Body of pancreas (tissue), 4 donors: Measurements from ENCODE around the gene ASIC2. TPM values are rescaled to one million over a fixed set of nuclear protein-coding genes. Genes with fewer than 3 reads are reported as not detected.

Experiments
- ATAC-seq: fragments of 150-250 bp; one replicate; pipeline ENCODE4 v1.9.1; 2016
- DNase-seq, 4 donors: peaks; one replicate each; pipeline ENCODE4 v3.0.0-alpha.2; 2019
- H3K27ac ChIP-seq, 4 donors: fragments of 200-600 bp; sonication (generic); 1 replicate in 3 of 4; 2 replicates in 1 of 4; pipeline versions ENCODE4 v1.5.1 to v1.6.1; 2016 to 2019; ENCODE audit warnings: mild to moderate bottlenecking in 1 of 4, mixed read lengths in 1 of 4, moderate library complexity in 1 of 4
- H3K27me3 ChIP-seq, 2 donors: fragments of 200-600 bp; sonication (generic); one replicate each; pipeline ENCODE4 v1.6.0; 2016; ENCODE audit warnings: mild to moderate bottlenecking in 1 of 2
- H3K36me3 ChIP-seq, 2 donors: fragments of 200-600 bp; sonication (generic); replicated peaks in 1 of 2; 2 replicates each; pipeline ENCODE4 v1.5.1; 2016; ENCODE audit warnings: low read depth in 2 of 2; ENCODE audit not compliant: insufficient read depth in 1 of 2
- H3K4me1 ChIP-seq: fragments of 200-600 bp; sonication (generic); one replicate; pipeline ENCODE4 v1.6.0; 2016
- H3K4me3 ChIP-seq, 2 donors: fragments of 200-600 bp; sonication (generic); 1 replicate in 1 of 2; 2 replicates in 1 of 2; pipeline ENCODE4 v1.5.1; 2016 to 2019
- H3K9me3 ChIP-seq, 3 donors: fragments of 200-600 bp; sonication (generic); 1 replicate in 2 of 3; 2 replicates in 1 of 3; pipeline ENCODE4 v1.5.1; 2016
- CTCF ChIP-seq, 7 experiments: fragments of 450-650 bp in 4 of 7; fragments of 200-600 bp in 3 of 7; sonication (generic) in 3 of 7; IDR thresholded peaks; one replicate each; pipeline ENCODE4 v1.5.1; 2016 to 2019; ENCODE audit warnings: antibody characterized with exemption in 7 of 7
- POLR2A ChIP-seq, 3 donors: fragments of 450-650 bp; IDR thresholded peaks; one replicate each; pipeline ENCODE4 v1.6.1; 2016; ENCODE audit warnings: antibody characterized with exemption in 3 of 3, mild to moderate bottlenecking in 2 of 3
- WGBS, 2 donors: methylation state at CpG; one replicate each; pipeline ENCODE4 v1.1.5; 2017; 5-methylcytosine and 5-hydroxymethylcytosine counted together
- intact Hi-C: fragments of 100-400 bp; cut with DNase I; formaldehyde crosslinking; loops from one replicate; pipeline ENCODE4 v1.15.1; 2023
- total RNA-seq, 2 donors: library from RNA; depleted of rRNA; stranded (reverse); fragments of >200 nt; gene quantifications; one replicate each; pipeline ENCODE4 v1.1.0, GENCODE V29; 2016

The ASIC2 gene
- total RNA-seq, 2 donors from 2014 or later, result not detected

GRCh38 chr17:33266116-33266515 is 27.0 kb downstream of the ASIC2 start:
- H3K27ac ChIP-seq, result no peak overlapping the region
- 36 to 47% methylated on average over 1 of the region's 1 CpG for WGBS, 2 donors
- H3K4me1 ChIP-seq, result no peaks in the 10 kb centered on the region
- intact Hi-C loops, result no loop called here
- no peak for ATAC-seq
- H3K36me3 ChIP-seq, result no peaks in the 10 kb centered on the region
- no peak for DNase-seq
- no peak overlapping the region for H3K4me3 ChIP-seq
- TF ChIP-seq POLR2A (IDR thresholded peaks at IDR 0.05) (no peak), CTCF (IDR thresholded peaks at IDR 0.05) (no peak)
- H3K27me3 ChIP-seq, result no peaks in the 10 kb centered on the region
- no peaks in the 10 kb centered on the region for H3K9me3 ChIP-seq

- no peaks in the 10 kb centered on the region for H3K4me1 ChIP-seq
- intact Hi-C loops, result no loop called here
- 63 to 72% methylated on average over 4 of the region's 4 CpGs for WGBS, 2 donors
- no peak for DNase-seq
- no peak overlapping the region for H3K27ac ChIP-seq
- no peaks in the 10 kb centered on the region for H3K9me3 ChIP-seq
- no peak overlapping the region for H3K4me3 ChIP-seq
- ATAC-seq, result no peak
- H3K27me3 ChIP-seq, result no peaks in the 10 kb centered on the region
- no peaks in the 10 kb centered on the region for H3K36me3 ChIP-seq
- TF ChIP-seq CTCF (IDR thresholded peaks at IDR 0.05), result no peak
- TF ChIP-seq POLR2A (IDR thresholded peaks at IDR 0.05), result no peak
Observed at GRCh38 chr17:33263396-33263795, 29.7 kb downstream of the ASIC2 start.

GRCh38 chr17:33262266-33263123 is 30.6 kb downstream of the ASIC2 start:
- Histone ChIP-seq H3K27me3 (no peaks in the 10 kb centered on the region), H3K4me1 (no peaks in the 10 kb centered on the region), H3K9me3 (no peaks in the 10 kb centered on the region), H3K4me3 (no peak overlapping the region), H3K36me3 (no peaks in the 10 kb centered on the region), H3K27ac (no peak overlapping the region)
- no peak for TF ChIP-seq POLR2A (IDR thresholded peaks at IDR 0.05)
- TF ChIP-seq CTCF (IDR thresholded peaks at IDR 0.05), result no peak
- 55 to 63% methylated on average over 6 of the region's 6 CpGs for WGBS, 2 donors
- DNase-seq (no peak), ATAC-seq (no peak)
- intact Hi-C loops, result no loop called here

- Histone ChIP-seq H3K27ac (no peak overlapping the region), H3K4me1 (no peaks in the 10 kb centered on the region), H3K9me3 (no peaks in the 10 kb centered on the region), H3K27me3 (no peaks in the 10 kb centered on the region), H3K4me3 (no peak overlapping the region), H3K36me3 (no peaks in the 10 kb centered on the region)
- TF ChIP-seq CTCF (IDR thresholded peaks at IDR 0.05) (no peak), POLR2A (IDR thresholded peaks at IDR 0.05) (no peak)
- DNase-seq, result no peak
- 62 to 73% methylated on average over 6 to 9 of the region's 10 CpGs for WGBS, 2 donors
- intact Hi-C loops, result no loop called here
- ATAC-seq, result no peak
Observed at GRCh38 chr17:33261820-33262219, 31.3 kb downstream of the ASIC2 start.

GRCh38 chr17:33260638-33261037 is 32.5 kb downstream of the ASIC2 start:
- DNase-seq, result no peak
- Histone ChIP-seq H3K27me3 (no peaks in the 10 kb centered on the region), H3K27ac (no peak overlapping the region), H3K4me3 (no peak overlapping the region), H3K4me1 (no peaks in the 10 kb centered on the region), H3K36me3 (no peaks in the 10 kb centered on the region), H3K9me3 (no peaks in the 10 kb centered on the region)
- no peak for ATAC-seq
- 34 to 42% methylated on average over 10 of the region's 10 CpGs for WGBS, 2 donors
- no peak for TF ChIP-seq POLR2A (IDR thresholded peaks at IDR 0.05)
- no peak for TF ChIP-seq CTCF (IDR thresholded peaks at IDR 0.05)
- intact Hi-C loops, result no loop called here
